Adipose tissue (tissue), 3 donors: Measurements from ENCODE around the gene GABRA4. TPM values are rescaled to one million over a fixed set of nuclear protein-coding genes. Genes with fewer than 3 reads are reported as not detected.

ENCODE experiments used
- H3K27ac ChIP-seq: one replicate; pipeline ENCODE4 v1.5.1; 2013; ENCODE audit warnings: low read depth, low read length
- WGBS, 3 donors: extraction: QIAGEN DNeasy Blood & Tissue Kit; methylation state at CpG; one replicate each; pipeline ENCODE4 v1.1.7; 2013; 5-methylcytosine and 5-hydroxymethylcytosine counted together
- polyA plus RNA-seq, 3 donors: library from polyadenylated mRNA; stranded (reverse); fragments of 200-250 nt; gene quantifications; one replicate each; pipeline ENCODE4 v1.2.3, GENCODE V29; 2013
- donor health status: healthy with polysubstance abuse.
- donor health status: Bipolar disorder and iron deficiency.
- donor health status: healthy.

GABRA4 gene
- polyA plus RNA-seq, 3 donors = not detected

GRCh38 chr4:46870411-46870810, 123.0 kb downstream of the GABRA4 start:
- 41 to 51% (median 43%) methylated on average over 2 of the region's 2 CpGs for WGBS, 3 donors

More at GRCh38 chr4:46870411-46870810, 123.0 kb downstream of the GABRA4 start:
- H3K27ac ChIP-seq = no peak overlapping the region

Other genes starting within 250 kb of the GABRA4 start
- gene COX7B2, start 84.3 kb downstream of the GABRA4 start, polyA plus RNA-seq = not detected
- gene GABRB1, start 38.0 kb upstream of the GABRA4 start, polyA plus RNA-seq = under 1 TPM in 1 of 3 donors, not detected in 2; 0.22 TPM